ENCODE measurements around the gene RFC3. TPM values are rescaled to one million over a fixed set of nuclear protein-coding genes. Genes with fewer than 3 reads are reported as not detected.
A peak's percentile ranks its signal among the peaks of the same experiment; 100 is the strongest.

RFC3 gene
- total and polyA plus RNA-seq, 2 of the 13 experiments (the other 11 are each of a cell fraction or from before 2014, with no cell fraction given), result 16.0 to 55.7 TPM

- TF ChIP-seq ZNF318 (CRISPR knock-in tag; IDR thresholded peaks at IDR 0.05) (no peak), MBNL3 (CRISPR knock-in tag; conservative IDR thresholded peaks at IDR 0.05) (no peak)
Observed at GRCh38 chr13:33867472-33867871, 49.5 kb downstream of the RFC3 start (continued).

GRCh38 chr13:33868343-33868994, 50.5 kb downstream of the RFC3 start:
- Histone ChIP-seq H3K27me3 (ENCODE audit: control insufficient read depth in 1 of 2, insufficient read depth in 2 of 2, low read length in 2 of 2) (no peaks in the 10 kb centered on the region), H3K79me2 (ENCODE audit: insufficient read depth, low read length) (no peaks in the 10 kb centered on the region), H3K27ac (ENCODE audit: extremely low read length, insufficient read depth, low read length) (peak overlapping the region; percentile 6), H3K9me3 (ENCODE audit: low read length) (no peaks in the 10 kb centered on the region), H3K4me3 (replicated peaks in 1 of 3; ENCODE audit: insufficient read depth in 1 of 3, low read depth in 2 of 3, low read length in 3 of 3) (no peak overlapping the region), H3K4me2 (ENCODE audit: low read depth, low read length) (no peak overlapping the region), H3K36me3 (replicated peaks in 1 of 2; ENCODE audit: control insufficient read depth in 1 of 2, insufficient read depth in 2 of 2, low read length in 2 of 2) (peaks cover 0 to 2% of the 10 kb centered on the region in 2 experiments; a peak in 2 of 5 replicates), H3K9ac (ENCODE audit: insufficient read depth, low read depth, low read length) (no peak overlapping the region), H4K20me1 (ENCODE audit: insufficient read depth, low read length) (no peaks in the 10 kb centered on the region), H2AFZ (ENCODE audit: low read length) (no peak overlapping the region), H3K4me1 (ENCODE audit: insufficient read depth, low read length) (peaks cover 53% of the 10 kb centered on the region)
- intact Hi-C loops (cut with micrococcal nuclease; ENCODE audit: unreplicated experiment) (no loop called here), in situ Hi-C loops (cut with HindIII; ENCODE audit: extremely low pct_ligation_motif_present, low pct_unique_long_range_greater_than_20kb) (no loop called here)
- DNase-seq (ENCODE audit: low spot score) (no peak), ATAC-seq (no peak), FAIRE-seq (no peak)
- TF ChIP-seq DMTF1 (CRISPR knock-in tag; IDR thresholded peaks at IDR 0.05) (no peak), ZNF20 (CRISPR knock-in tag; IDR thresholded peaks at IDR 0.05) (peak; percentile 98), CEBPB (IDR thresholded peaks at IDR 0.05; ENCODE audit: borderline replicate concordance, low read depth, low read length) (0 out of 2 replicates have a peak, but pooled peaks have one; percentile 8)
- ChIA-PET POLR2A (no interaction called here), CTCF (ENCODE audit: low intra/inter-chr PET ratio, low total read pairs) (no interaction called here)
- WGBS (ENCODE audit: low lambda C conversion rate), result 100% methylated on average over 3 of the region's 3 CpGs
- BruUV-seq (replicated peaks), result no TSS peak
